Stimulated activated CD4-positive, alpha-beta T cell treated with anti-CD3 and anti-CD28 coated beads, Interleukin-4, amount 100 ng/mL, for 1 hour (primary cell): ENCODE data around the gene SMPD1.
A peak's percentile ranks its signal among the peaks of the same experiment; 100 is the strongest.

Experiments used
- DNase-seq: peaks from one replicate; pipeline ENCODE4 v3.0.0-alpha.2; 2020

Gene SMPD1

GRCh38 chr11:6417907-6418556, 27.8 kb downstream of the SMPD1 start:
- DNase-seq = no peak

- peak; percentile 23 for DNase-seq
These were observed 28.3 kb downstream of the SMPD1 start for GRCh38 chr11:6418557-6419008.

- peak; percentile 79 for DNase-seq
These were observed 28.8 kb downstream of the SMPD1 start, which contains the start of gene APBB1 for GRCh38 chr11:6419009-6419631. APBB1 (minus strand) TSS chr11:6419094; CDS start chr11:6411347, 7,747 bp downstream.

- DNase-seq = no peak
These were observed 30.4 kb downstream of the SMPD1 start for GRCh38 chr11:6420677-6421076.

GRCh38 chr11:6427516-6427915, 37.2 kb downstream of the SMPD1 start:
- no peak for DNase-seq

- no peak for DNase-seq
These were observed 41.6 kb downstream of the SMPD1 start for GRCh38 chr11:6431861-6432260.

- DNase-seq = no peak
These were observed 43.9 kb downstream of the SMPD1 start for GRCh38 chr11:6433998-6434660.

GRCh38 chr11:6437423-6437822, 47.1 kb downstream of the SMPD1 start:
- DNase-seq = no peak

- DNase-seq = no peak
These were observed 47.7 kb downstream of the SMPD1 start for GRCh38 chr11:6437993-6438392.

- peak; percentile 21 for DNase-seq
These were observed 48.8 kb downstream of the SMPD1 start for GRCh38 chr11:6438979-6439571.

- no peak for DNase-seq
These were observed 50.7 kb downstream of the SMPD1 start, which contains the start of gene HPX for GRCh38 chr11:6440906-6441358. HPX (minus strand) TSS chr11:6440987; CDS start chr11:6440963, 24 bp downstream.

- DNase-seq = no peak
These were observed 52.2 kb downstream of the SMPD1 start for GRCh38 chr11:6442441-6442840.

- peak; percentile 48 for DNase-seq
These were observed 53.2 kb downstream of the SMPD1 start for GRCh38 chr11:6443269-6444003.
